HepG2 (cell line): ENCODE results near the gene PSENEN. TPM values are rescaled to one million over a fixed set of nuclear protein-coding genes. Genes with fewer than 3 reads are reported as not detected.

Experiments used
- ARHGAP35 ChIP-seq: sonication (generic); formaldehyde crosslinking; IDR thresholded peaks from 2 replicates; pipeline ENCODE4 v1.9.0; 2022; ENCODE audit warnings: mild to moderate bottlenecking, inconsistent platforms, moderate library complexity, missing genetic modification reagents, borderline replicate concordance
- BATF2 ChIP-seq: sonication (generic); formaldehyde crosslinking; IDR thresholded peaks from 2 replicates; pipeline ENCODE4 v1.8.0; 2022; ENCODE audit warnings: mild to moderate bottlenecking, missing genetic modification reagents, moderate library complexity
- BRF2 ChIP-seq: sonication (generic); formaldehyde crosslinking; IDR thresholded peaks from 2 replicates; pipeline ENCODE4 v1.8.1; 2022; ENCODE audit warnings: mild to moderate bottlenecking, missing genetic modification reagents
- CCAR2 ChIP-seq: fragments of 200-400 bp; formaldehyde crosslinking; optimal IDR thresholded peaks from 2 replicates; pipeline ENCODE3; 2018; ENCODE audit warnings: low read depth, mild to moderate bottlenecking, low read length, moderate library complexity
- EED ChIP-seq: sonication (generic); formaldehyde crosslinking; IDR thresholded peaks from 2 replicates; pipeline ENCODE4 v1.5.0; 2020; ENCODE audit warnings: mild to moderate bottlenecking, missing genetic modification reagents
- FOXA3 ChIP-seq: IDR thresholded peaks from 2 replicates; pipeline ENCODE4 v1.6.1; 2016; ENCODE audit warnings: missing genetic modification reagents, missing compliant biosample characterization
- FUBP1 ChIP-seq: sonication (generic); formaldehyde crosslinking; IDR thresholded peaks from 2 replicates; pipeline ENCODE4 v1.5.1; 2020; ENCODE audit warnings: missing genetic modification reagents, mild to moderate bottlenecking, borderline replicate concordance
- MAX ChIP-seq: IDR thresholded peaks from 2 replicates; pipeline ENCODE4 v1.6.1; 2012; ENCODE audit warnings: inconsistent platforms
- MBD4 ChIP-seq: IDR thresholded peaks from 2 replicates; pipeline ENCODE4 v1.6.1; 2012; ENCODE audit warnings: low read length, inconsistent platforms, borderline replicate concordance
- PCBP2 ChIP-seq: fragments of 200-400 bp; formaldehyde crosslinking; optimal IDR thresholded peaks from 2 replicates; pipeline ENCODE3; 2018; ENCODE audit warnings: low read length, low read depth; ENCODE audit not compliant: poor library complexity, severe bottlenecking
- REPIN1 ChIP-seq: sonication (generic); formaldehyde crosslinking; IDR thresholded peaks from 2 replicates; pipeline ENCODE4 v1.8.0; 2022; ENCODE audit warnings: missing genetic modification reagents, low read depth, mild to moderate bottlenecking, borderline replicate concordance
- RNF219 ChIP-seq: sonication (generic); formaldehyde crosslinking; IDR thresholded peaks from 2 replicates; pipeline ENCODE4 v1.5.0; 2020; ENCODE audit warnings: mild to moderate bottlenecking, missing genetic modification reagents
- SRY ChIP-seq: sonication (generic); formaldehyde crosslinking; IDR thresholded peaks from 2 replicates; pipeline ENCODE4 v1.8.0; 2022; ENCODE audit warnings: mild to moderate bottlenecking, missing genetic modification reagents
- TBL1XR1 ChIP-seq: fragments of 150-350 bp; IDR thresholded peaks from 2 replicates; pipeline ENCODE4 v1.6.1; 2014; ENCODE audit warnings: borderline replicate concordance, low read length; ENCODE audit not compliant: partially characterized antibody
- TP53 ChIP-seq: sonication (generic); formaldehyde crosslinking; conservative IDR thresholded peaks from 2 replicates; pipeline ENCODE4 v1.4.0; 2020; ENCODE audit warnings: missing genetic modification reagents
- ZFY ChIP-seq: sonication (generic); formaldehyde crosslinking; IDR thresholded peaks from 2 replicates; pipeline ENCODE4 v1.4.0; 2020; ENCODE audit warnings: missing genetic modification reagents
- ZKSCAN8 ChIP-seq: IDR thresholded peaks from 2 replicates; pipeline ENCODE4 v1.6.1; 2016; ENCODE audit warnings: borderline replicate concordance, missing genetic modification reagents, missing compliant biosample characterization
- ZNF143 ChIP-seq: sonication (generic); formaldehyde crosslinking; IDR thresholded peaks from 2 replicates; pipeline ENCODE4 v1.4.0; 2020; ENCODE audit warnings: missing genetic modification reagents
- ZNF230 ChIP-seq: sonication (generic); formaldehyde crosslinking; IDR thresholded peaks from 2 replicates; pipeline ENCODE4 v1.4.0; 2020; ENCODE audit warnings: mild to moderate bottlenecking, missing genetic modification reagents
- ZNF484 ChIP-seq: sonication (generic); formaldehyde crosslinking; IDR thresholded peaks from 2 replicates; pipeline ENCODE4 v1.5.1; 2020; ENCODE audit warnings: mild to moderate bottlenecking, low read depth, missing genetic modification reagents, borderline replicate concordance
- ZNF557 ChIP-seq: sonication (generic); formaldehyde crosslinking; IDR thresholded peaks from 2 replicates; pipeline ENCODE4 v1.4.0; 2020; ENCODE audit warnings: missing genetic modification reagents
- ZNF598 ChIP-seq: sonication (generic); formaldehyde crosslinking; IDR thresholded peaks from 2 replicates; pipeline ENCODE4 v1.5.1; 2020; ENCODE audit warnings: mild to moderate bottlenecking, missing genetic modification reagents, borderline replicate concordance
- polyA plus RNA-seq, 8 experiments: library from polyadenylated mRNA; depleted of rRNA in 3 of 8; stranded (reverse) in 7 of 8; unstranded in 1 of 8; fragments of >200 nt; fragmentation: Illumina TruSeq in 4 of 8; extraction: Trizol in 4 of 8; gene quantifications; 2 replicates each; pipeline versions ENCODE4 v1.2.1 to v1.2.3, GENCODE V29; 2011 to 2016; ENCODE audit warnings: low read depth in 4 of 8, missing spikeins in 1 of 8, mixed read lengths in 1 of 8; ENCODE audit not compliant: insufficient read depth in 1 of 8
- total RNA-seq, 5 experiments: library from RNA; depleted of rRNA; stranded (reverse); fragments of >200 nt; fragmentation: Illumina TruSeq; extraction: Trizol; gene quantifications; 2 replicates each; pipeline ENCODE4 v1.2.3, GENCODE V29; 2016; ENCODE audit warnings: low read depth in 1 of 5

Gene PSENEN
- total and polyA plus RNA-seq, 2 of the 13 experiments (the other 11 are each of a cell fraction or from before 2014, with no cell fraction given) = 16.9 to 34.2 TPM

GRCh38 chr19:35715981-35716800 lies 29.3 kb upstream of the PSENEN start (continued):
- TF ChIP-seq MAX = peak; percentile 92
- no peak for TF ChIP-seq CCAR2
- no peak for TF ChIP-seq ZNF598 (CRISPR knock-in tag)
- TF ChIP-seq REPIN1 (CRISPR knock-in tag) = no peak; the same call in 1 of the 2 replicates
- no peak for TF ChIP-seq ZFY (CRISPR knock-in tag)
- peak; percentile 81 for TF ChIP-seq BATF2 (CRISPR knock-in tag)
- no peak for TF ChIP-seq TP53 (CRISPR knock-in tag)
- no peak for TF ChIP-seq TBL1XR1
- TF ChIP-seq ZKSCAN8 (CRISPR knock-in tag) = no peak
- peak; percentile 71; the same call in 1 of the 2 replicates for TF ChIP-seq BRF2 (CRISPR knock-in tag)
- no peak for TF ChIP-seq ZNF484 (CRISPR knock-in tag)
- TF ChIP-seq ZNF557 (CRISPR knock-in tag) = no peak
- TF ChIP-seq RNF219 (CRISPR knock-in tag) = no peak; the same call in 1 of the 2 replicates
- peak; percentile 81; the same call in 1 of the 2 replicates for TF ChIP-seq FUBP1
- no peak for TF ChIP-seq PCBP2
- TF ChIP-seq MBD4 = no peak
- peak; percentile 80; the same call in 1 of the 2 replicates for TF ChIP-seq EED
- TF ChIP-seq FOXA3 (CRISPR knock-in tag) = no peak
- peak; percentile 65; the same call in 1 of the 2 replicates for TF ChIP-seq SRY
- 0 out of 2 replicates have a peak, but pooled peaks have one; percentile 18 for TF ChIP-seq ARHGAP35 (CRISPR knock-in tag)
- no peak for TF ChIP-seq ZNF143 (CRISPR knock-in tag)
- peak; percentile 37; the same call in 1 of the 2 replicates for TF ChIP-seq ZNF230 (CRISPR knock-in tag)
